CD4-positive, alpha-beta T cell (primary cell): ENCODE measurements around the gene MMP20. TPM values are rescaled to one million over a fixed set of nuclear protein-coding genes. Genes with fewer than 3 reads are reported as not detected.

Experiments used
- ATAC-seq: fragments of 200-7000 bp; cut with Tn5 transposase; one replicate; pipeline ENCODE4 v1.10.0; 2022; ENCODE audit warnings: mild to moderate bottlenecking; ENCODE audit not compliant: poor library complexity
- CTCF ChIA-PET: fragments of 350-600 bp; sonication (Branson Sonifier 250); formaldehyde crosslinking; loops from one replicate; lab custom pipeline; 2021; ENCODE audit warnings: antibody characterized with exemption, inconsistent platforms; lab: Charles Lee
- POLR2A ChIA-PET: fragments of 350-600 bp; sonication (Branson Sonifier 250); formaldehyde crosslinking; loops from one replicate; lab custom pipeline; 2021; ENCODE audit warnings: antibody characterized with exemption, inconsistent platforms; lab: Charles Lee
- DNase-seq, 14 experiments: peaks; one replicate each; pipeline ENCODE4 v3.0.0-alpha.2; 2013 to 2020; ENCODE audit warnings: mixed read lengths in 2 of 14
- H3K27ac ChIP-seq, 2 donors: one replicate each; pipeline versions ENCODE4 v1.5.1 to v1.7.0; 2013; ENCODE audit warnings: low read length in 2 of 2, low read depth in 1 of 2, mild to moderate bottlenecking in 1 of 2
- H3K27me3 ChIP-seq, 2 experiments: 1 replicate in 1 of 2; 2 replicates in 1 of 2; pipeline versions ENCODE4 v1.6.1 to v1.7.0; 2013; ENCODE audit warnings: low read length in 2 of 2, control low read depth in 1 of 2, mild to moderate bottlenecking in 1 of 2, moderate library complexity in 1 of 2; ENCODE audit not compliant: insufficient read depth in 2 of 2, control insufficient read depth in 1 of 2
- H3K36me3 ChIP-seq: one replicate; pipeline ENCODE4 v1.6.1; 2013; ENCODE audit warnings: low read length, control low read depth; ENCODE audit not compliant: insufficient read depth
- H3K4me1 ChIP-seq: one replicate; pipeline ENCODE4 v1.6.1; 2013; ENCODE audit warnings: low read length, control low read depth; ENCODE audit not compliant: insufficient read depth
- H3K4me3 ChIP-seq: one replicate; pipeline ENCODE4 v1.5.1; 2013; ENCODE audit warnings: mild to moderate bottlenecking, low read length, moderate library complexity
- H3K9me3 ChIP-seq, 2 experiments: 1 replicate in 1 of 2; 2 replicates in 1 of 2; pipeline versions ENCODE4 v1.6.1 to v1.7.0; 2013; ENCODE audit warnings: low read length in 2 of 2, mild to moderate bottlenecking in 2 of 2, control low read depth in 1 of 2, moderate library complexity in 1 of 2; ENCODE audit not compliant: control insufficient read depth in 1 of 2, insufficient read depth in 1 of 2
- H3K27ac Mint-ChIP-seq: one replicate; pipeline ENCODE4 v1.8.0; 2020; ENCODE audit warnings: mixed read lengths
- H3K27me3 Mint-ChIP-seq: one replicate; pipeline ENCODE4 v1.8.0; 2021; ENCODE audit warnings: mixed read lengths
- H3K36me3 Mint-ChIP-seq: one replicate; pipeline ENCODE4 v1.8.0; 2021; ENCODE audit warnings: low read depth, mixed read lengths
- H3K4me1 Mint-ChIP-seq: one replicate; pipeline ENCODE4 v1.8.0; 2021; ENCODE audit warnings: low read depth, mixed read lengths
- H3K4me3 Mint-ChIP-seq: one replicate; pipeline ENCODE4 v1.8.0; 2020; ENCODE audit warnings: mild to moderate bottlenecking, mixed read lengths
- H3K9me3 Mint-ChIP-seq: one replicate; pipeline ENCODE4 v1.8.0; 2020; ENCODE audit warnings: mixed read lengths
- CTCF ChIP-seq: fragments of 200-600 bp; IDR thresholded peaks from one replicate; pipeline ENCODE4 v1.8.0; 2022; ENCODE audit warnings: antibody characterized with exemption, mild to moderate bottlenecking
- intact Hi-C, 2 experiments: fragments of 100-400 bp; cut with DNase I in 1 of 2; cut with micrococcal nuclease in 1 of 2; formaldehyde crosslinking; loops; one replicate each; pipeline versions ENCODE4 v1.15.1 to v1.9.0; 2023 to 2025; cut with DNase I, micrococcal nuclease
- total RNA-seq, 174 experiments: library from RNA in 2 of 174; stranded (reverse) in 2 of 174; gene quantifications; one replicate each; pipeline ENCODE4 v1.2.3 and lab custom pipeline; 2021 to 2026

The MMP20 gene
- total RNA-seq, 2 experiments from 2014 or later = not detected

GRCh38 chr11:102527041-102527440 lies 98.1 kb downstream of the MMP20 start:
- H3K4me3 ChIP-seq = no peak overlapping the region
- peaks cover 3% of the 10 kb centered on the region for H3K4me1 ChIP-seq
- Mint-ChIP-seq H3K27me3 (no peaks in the 10 kb centered on the region), H3K9me3 (no peaks in the 10 kb centered on the region), H3K4me1 (no peaks in the 10 kb centered on the region), H3K27ac (no peak overlapping the region), H3K36me3 (no peaks in the 10 kb centered on the region), H3K4me3 (no peak overlapping the region)
- ATAC-seq (no peak), DNase-seq (no peak)
- no peak for TF ChIP-seq CTCF
- CTCF ChIA-PET = no interaction called here
- POLR2A ChIA-PET = no interaction called here
- H3K9me3 ChIP-seq = no peaks in the 10 kb centered on the region
- H3K27me3 ChIP-seq = no peaks in the 10 kb centered on the region
- H3K36me3 ChIP-seq = no peaks in the 10 kb centered on the region
- no peak overlapping the region for H3K27ac ChIP-seq
- intact Hi-C loops = no loop called here

Other genes starting within 250 kb of the MMP20 start
- gene TMEM123, start 172.6 kb downstream of the MMP20 start, total RNA-seq = 100 to 1,000 TPM; 288 to 307 TPM
- not detected for gene MMP7, start 94.6 kb downstream of the MMP20 start, total RNA-seq
- not detected for gene MMP27, start 80.4 kb upstream of the MMP20 start, total RNA-seq
- not detected for gene MMP8, start 99.6 kb upstream of the MMP20 start, total RNA-seq
- gene MMP10, start 155.3 kb upstream of the MMP20 start, total RNA-seq = not detected
- not detected for gene MMP1, start 172.8 kb upstream of the MMP20 start, total RNA-seq
- gene MMP3, start 218.3 kb upstream of the MMP20 start, total RNA-seq = not detected
- not detected for gene MMP12, start 249.7 kb upstream of the MMP20 start, total RNA-seq